Endothelial cell (in vitro differentiated cells): ENCODE measurements around the gene RBM15B. TPM values are rescaled to one million over a fixed set of nuclear protein-coding genes. Genes with fewer than 3 reads are reported as not detected.

Source experiments
- DNase-seq: peaks from one replicate; pipeline ENCODE4 v3.0.0; 2021; ENCODE audit warnings: low spot score
- H3K27ac Mint-ChIP-seq: one replicate; pipeline ENCODE4 v1.8.0; 2021; ENCODE audit warnings: mixed read lengths, inconsistent platforms; ENCODE audit not compliant: unreplicated experiment
- H3K27me3 Mint-ChIP-seq: one replicate; pipeline ENCODE4 v1.8.0; 2021; ENCODE audit warnings: mild to moderate bottlenecking, moderate library complexity, mixed read lengths, inconsistent platforms; ENCODE audit not compliant: unreplicated experiment
- H3K36me3 Mint-ChIP-seq: one replicate; pipeline ENCODE4 v1.8.0; 2021; ENCODE audit warnings: mild to moderate bottlenecking, low read depth, mixed read lengths, inconsistent platforms; ENCODE audit not compliant: unreplicated experiment
- H3K4me1 Mint-ChIP-seq: one replicate; pipeline ENCODE4 v1.8.0; 2021; ENCODE audit warnings: mild to moderate bottlenecking, mixed read lengths, inconsistent platforms; ENCODE audit not compliant: unreplicated experiment
- H3K4me3 Mint-ChIP-seq: one replicate; pipeline ENCODE4 v1.8.0; 2021; ENCODE audit warnings: mild to moderate bottlenecking, mixed read lengths, inconsistent platforms; ENCODE audit not compliant: unreplicated experiment
- H3K9me3 Mint-ChIP-seq: one replicate; pipeline ENCODE4 v1.8.0; 2021; ENCODE audit warnings: mixed read lengths, inconsistent platforms; ENCODE audit not compliant: unreplicated experiment
- total RNA-seq: library from RNA; stranded (reverse); fragmentation: NEBNext Ultra II Directional; extraction: Animal tissue kit (Norgen Biotek cat#: 25700); gene quantifications from one replicate; pipeline ENCODE4 v1.2.1, GENCODE V29; 2021; ENCODE audit not compliant: unreplicated experiment
- TF ChIP-seq, protein P1 (sequence below): fragments of 200-600 bp; sonication (generic); IDR thresholded peaks from one replicate; pipeline ENCODE4 v1.5.0; 2021; ENCODE audit warnings: antibody characterized with exemption; ENCODE audit not compliant: unreplicated experiment

The RBM15B gene
- total RNA-seq, 1 donor from 2014 or later: 50.7 TPM

DNA sequence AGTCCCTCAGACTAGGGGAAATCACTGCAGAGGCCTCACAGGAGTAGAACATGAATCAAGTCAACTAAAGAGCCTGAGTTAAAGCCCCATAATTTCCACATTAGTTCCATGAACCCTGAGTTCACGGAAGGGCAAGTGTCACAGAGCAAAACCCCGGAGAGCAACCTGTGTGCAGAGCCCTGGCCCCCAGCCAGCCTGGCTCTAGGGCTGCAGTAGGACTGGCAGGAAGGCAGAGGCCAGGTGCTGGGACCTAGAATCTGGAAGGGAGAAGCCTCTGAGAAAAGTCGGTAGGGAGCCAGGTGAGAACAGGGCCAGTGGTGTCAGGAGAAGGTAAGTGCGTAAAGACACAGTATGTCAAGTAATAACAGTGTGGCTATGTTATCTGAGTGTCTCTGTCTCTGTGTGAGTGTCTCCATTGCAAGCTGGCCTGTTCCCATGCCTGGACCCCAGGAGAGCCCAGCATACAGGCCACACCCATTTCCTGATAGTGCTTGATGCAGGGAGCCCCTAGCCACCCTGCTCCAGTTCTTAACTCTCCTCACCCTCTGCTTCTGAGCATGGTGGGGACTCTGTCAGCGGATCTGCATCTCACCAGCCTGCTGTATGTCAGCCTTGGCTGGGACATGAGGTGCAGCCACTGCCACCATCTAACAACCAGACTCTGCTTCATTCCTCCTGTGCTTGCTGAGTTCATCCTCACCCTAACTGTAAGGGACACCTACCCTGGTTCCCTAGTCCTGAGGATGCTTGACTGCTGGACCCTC, 17.2 kb upstream of the RBM15B start:
- DNase-seq: no peak
- Mint-ChIP-seq H3K9me3 (no peaks in the 10 kb centered on the region), H3K36me3 (no peaks in the 10 kb centered on the region), H3K27ac (no peak overlapping the region), H3K4me3 (no peak overlapping the region), H3K4me1 (no peaks in the 10 kb centered on the region), H3K27me3 (peaks cover 3% of the 10 kb centered on the region)
- TF ChIP-seq, protein P1, sequence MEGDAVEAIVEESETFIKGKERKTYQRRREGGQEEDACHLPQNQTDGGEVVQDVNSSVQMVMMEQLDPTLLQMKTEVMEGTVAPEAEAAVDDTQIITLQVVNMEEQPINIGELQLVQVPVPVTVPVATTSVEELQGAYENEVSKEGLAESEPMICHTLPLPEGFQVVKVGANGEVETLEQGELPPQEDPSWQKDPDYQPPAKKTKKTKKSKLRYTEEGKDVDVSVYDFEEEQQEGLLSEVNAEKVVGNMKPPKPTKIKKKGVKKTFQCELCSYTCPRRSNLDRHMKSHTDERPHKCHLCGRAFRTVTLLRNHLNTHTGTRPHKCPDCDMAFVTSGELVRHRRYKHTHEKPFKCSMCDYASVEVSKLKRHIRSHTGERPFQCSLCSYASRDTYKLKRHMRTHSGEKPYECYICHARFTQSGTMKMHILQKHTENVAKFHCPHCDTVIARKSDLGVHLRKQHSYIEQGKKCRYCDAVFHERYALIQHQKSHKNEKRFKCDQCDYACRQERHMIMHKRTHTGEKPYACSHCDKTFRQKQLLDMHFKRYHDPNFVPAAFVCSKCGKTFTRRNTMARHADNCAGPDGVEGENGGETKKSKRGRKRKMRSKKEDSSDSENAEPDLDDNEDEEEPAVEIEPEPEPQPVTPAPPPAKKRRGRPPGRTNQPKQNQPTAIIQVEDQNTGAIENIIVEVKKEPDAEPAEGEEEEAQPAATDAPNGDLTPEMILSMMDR: no peak

DNA sequence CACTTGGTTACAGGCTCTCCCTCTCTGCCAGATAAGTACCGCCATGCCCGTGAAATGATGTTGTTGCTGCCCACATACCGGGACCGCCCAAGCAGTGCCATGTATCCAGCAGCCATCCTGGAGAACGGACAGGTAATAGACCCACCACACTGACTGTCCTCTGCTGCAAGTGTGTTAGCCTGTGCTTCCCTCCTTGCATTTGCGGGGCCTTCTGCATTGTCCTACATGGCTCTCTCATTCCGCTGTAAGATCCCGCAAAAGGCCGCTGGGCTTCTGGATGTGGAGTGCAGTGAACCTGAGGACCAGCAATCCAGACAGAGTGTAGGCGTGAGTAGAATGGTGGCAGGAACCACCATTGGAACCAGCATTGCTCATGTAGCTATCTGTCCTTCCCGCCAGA, 16.6 kb upstream of the RBM15B start:
- Mint-ChIP-seq H3K9me3 (no peaks in the 10 kb centered on the region), H3K27me3 (peaks cover 5% of the 10 kb centered on the region), H3K27ac (no peak overlapping the region), H3K36me3 (no peaks in the 10 kb centered on the region), H3K4me3 (no peak overlapping the region), H3K4me1 (no peaks in the 10 kb centered on the region)
- TF ChIP-seq, protein P1: no peak
- DNase-seq: no peak

DNA sequence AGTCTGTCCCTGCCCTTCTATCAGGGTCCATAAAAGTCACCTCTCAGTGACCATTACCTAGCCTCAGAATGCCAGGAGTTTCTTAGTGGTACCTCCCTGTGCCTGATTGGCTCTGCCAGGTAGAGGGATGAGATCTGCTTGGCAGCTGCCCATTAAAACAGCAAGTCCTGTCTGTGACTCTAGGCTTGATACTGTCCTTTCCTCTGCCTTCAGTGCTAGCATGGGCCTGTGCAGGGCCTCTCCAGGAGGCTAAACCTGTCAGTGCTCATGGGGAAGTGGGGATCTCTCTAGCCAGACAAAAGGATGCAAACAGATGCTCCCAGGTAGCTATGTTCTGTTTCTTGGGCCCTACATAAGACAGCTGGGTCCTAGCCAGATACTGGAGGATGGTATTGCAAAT, 15.9 kb upstream of the RBM15B start:
- Mint-ChIP-seq H3K9me3 (no peaks in the 10 kb centered on the region), H3K4me1 (no peaks in the 10 kb centered on the region), H3K4me3 (no peak overlapping the region), H3K27ac (no peak overlapping the region), H3K27me3 (peaks cover 5% of the 10 kb centered on the region), H3K36me3 (no peaks in the 10 kb centered on the region)
- TF ChIP-seq, protein P1: no peak
- DNase-seq: no peak

DNA sequence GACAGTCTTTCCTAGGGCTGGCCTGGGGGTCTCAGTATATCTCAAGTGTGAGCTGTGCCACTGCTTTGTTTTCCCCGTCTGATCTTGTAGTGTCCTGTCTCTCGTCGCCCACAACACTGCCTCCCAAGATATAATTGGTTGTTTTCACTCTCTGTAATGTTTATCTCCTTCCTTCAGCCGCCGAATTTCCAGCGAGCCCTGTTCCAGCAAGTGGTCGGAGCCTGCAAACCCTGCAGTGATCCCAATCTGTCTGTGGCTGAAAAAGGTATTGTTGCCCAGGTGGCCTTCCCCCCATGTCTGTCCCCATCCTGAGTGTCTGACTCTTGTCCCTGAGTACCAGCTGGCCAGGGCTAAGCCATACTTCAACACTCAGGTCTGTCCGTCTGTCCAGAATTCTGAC, 15.5 kb upstream of the RBM15B start:
- H3K9me3 Mint-ChIP-seq: no peaks in the 10 kb centered on the region
- H3K27me3 Mint-ChIP-seq: peaks cover 5% of the 10 kb centered on the region
- H3K4me1 Mint-ChIP-seq: no peaks in the 10 kb centered on the region

DNA sequence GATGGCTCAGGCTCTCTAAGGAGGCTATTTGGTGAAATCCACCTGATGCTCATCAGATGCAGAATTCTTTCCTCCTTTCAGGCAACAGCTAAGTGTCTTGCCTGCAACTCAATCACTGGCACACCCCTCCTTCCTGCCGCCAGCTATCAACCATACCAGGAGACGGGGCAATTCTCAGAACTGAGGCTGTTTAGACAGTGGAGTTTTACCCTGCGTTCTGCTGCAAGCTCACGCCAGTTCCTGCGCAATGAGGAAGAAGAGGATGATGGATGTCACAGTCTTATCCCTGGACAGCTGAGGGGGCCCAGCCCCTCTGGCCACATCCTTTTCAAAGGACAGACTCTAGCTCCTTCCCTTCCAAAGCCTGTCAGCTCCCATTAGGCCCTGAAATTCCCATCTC, 13.0 kb upstream of the RBM15B start:
- DNase-seq: no peak
- H3K27me3 Mint-ChIP-seq: peaks cover 5% of the 10 kb centered on the region
- H3K4me1 Mint-ChIP-seq: no peaks in the 10 kb centered on the region
- H3K27ac Mint-ChIP-seq: no peak overlapping the region
- no peaks in the 10 kb centered on the region for H3K9me3 Mint-ChIP-seq
- H3K36me3 Mint-ChIP-seq: no peaks in the 10 kb centered on the region
- TF ChIP-seq, protein P1: no peak
- no peak overlapping the region for H3K4me3 Mint-ChIP-seq

More for the DNA sequence above, 15.5 kb upstream of the RBM15B start:
- no peaks in the 10 kb centered on the region for H3K36me3 Mint-ChIP-seq
- DNase-seq: no peak
- TF ChIP-seq, protein P1: no peak
- no peak overlapping the region for H3K4me3 Mint-ChIP-seq
- no peak overlapping the region for H3K27ac Mint-ChIP-seq
